ENCODE measurements around the gene TPM2. TPM values are rescaled to one million over a fixed set of nuclear protein-coding genes. Genes with fewer than 3 reads are reported as not detected.
"Not testable (repeated sequence)": the region's sequence is repeated elsewhere in the genome, so short reads cannot be mapped to it uniquely, and the experiment has no call there.

Gene TPM2
- total and polyA plus RNA-seq, 10 of the 15 experiments (the other 5 are each of a cell fraction or from before 2014, with no cell fraction given), result 0.11 to 9.3 (median 1.1) TPM

DNA sequence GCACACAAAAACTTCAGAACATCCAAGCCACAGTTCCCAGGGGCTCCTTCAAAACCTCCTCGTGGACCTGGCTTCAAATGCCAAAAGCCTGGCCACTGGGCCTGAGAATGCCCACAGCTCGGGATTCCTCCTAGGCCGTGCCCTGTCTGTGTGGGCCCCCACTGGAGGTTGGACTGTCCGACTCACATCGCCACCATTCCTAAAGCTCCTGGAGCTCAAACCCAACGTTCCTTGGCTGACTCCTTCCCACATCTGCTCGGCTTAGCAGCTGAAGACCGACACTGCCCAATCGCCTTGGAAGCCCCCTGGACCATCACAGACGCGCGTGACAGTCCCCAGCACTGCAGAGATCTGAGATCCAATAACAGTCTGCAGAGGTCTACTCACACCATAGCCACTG lies 46.7 kb downstream of the TPM2 start (continued):
- TF ChIP-seq NR2C2 (IDR thresholded peaks at IDR 0.05; ENCODE audit: borderline replicate concordance, control insufficient read depth, insufficient read length, low read depth) (no peak), HSF1 (IDR thresholded peaks at IDR 0.05; ENCODE audit: low read depth, low read length) (no peak), SKIL (IDR thresholded peaks at IDR 0.05; ENCODE audit: low read depth, poor library complexity, severe bottlenecking) (no peak)
- TF ChIP-seq, protein P1, sequence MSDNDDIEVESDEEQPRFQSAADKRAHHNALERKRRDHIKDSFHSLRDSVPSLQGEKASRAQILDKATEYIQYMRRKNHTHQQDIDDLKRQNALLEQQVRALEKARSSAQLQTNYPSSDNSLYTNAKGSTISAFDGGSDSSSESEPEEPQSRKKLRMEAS (IDR thresholded peaks at IDR 0.05; ENCODE audit: low read depth, low read length), result no peak

DNA sequence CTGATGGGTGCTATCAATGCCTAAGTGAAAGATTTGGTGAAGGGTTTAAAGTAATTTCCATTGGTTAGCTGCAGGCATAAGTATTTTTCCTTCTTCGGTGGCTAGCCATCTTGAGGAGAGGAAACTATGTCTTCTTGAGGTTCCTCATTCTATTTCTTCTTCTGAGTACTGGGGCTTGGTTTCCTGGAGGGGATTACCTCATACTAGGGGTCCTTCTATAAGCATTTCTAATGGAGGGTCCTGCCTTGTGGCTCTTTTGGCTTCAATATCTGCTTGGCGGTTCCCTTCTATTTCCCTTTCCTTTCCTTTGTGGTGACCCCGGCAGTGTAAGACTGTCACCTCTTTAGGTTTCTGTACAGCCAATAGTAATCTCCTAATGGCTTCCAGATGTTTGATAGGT lies 48.2 kb downstream of the TPM2 start:
- H2AFZ ChIP-seq (ENCODE audit: control insufficient read depth, low read depth, low read length); CTCF ChIA-PET; FAIRE-seq: not testable (repeated sequence)

DNA sequence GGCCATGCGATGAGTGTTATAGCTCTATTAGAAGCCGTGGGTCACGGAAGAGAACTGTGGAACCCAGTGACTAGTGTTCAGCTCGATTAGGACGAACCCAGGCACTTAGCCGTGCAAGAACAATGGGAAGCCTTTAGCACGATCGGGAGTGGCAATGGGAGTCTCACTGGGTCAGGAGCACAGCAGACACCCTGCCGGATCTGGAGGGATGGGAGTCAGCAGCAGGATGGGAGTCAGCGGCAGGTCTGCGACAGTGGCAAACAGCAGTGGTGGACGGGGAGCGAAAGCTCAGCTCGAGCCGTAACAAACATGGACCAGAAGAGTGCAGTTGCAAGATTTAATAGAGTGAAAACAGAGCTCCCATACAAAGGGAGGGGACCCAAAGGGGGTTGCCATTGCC lies 49.3 kb downstream of the TPM2 start:
- H2AFZ ChIP-seq (ENCODE audit: control insufficient read depth, low read depth, low read length); H3K4me3 ChIP-seq; RAD21 ChIA-PET (ENCODE audit: unreplicated experiment); H3K27me3 ChIP-seq (replicated peaks in 1 of 2; ENCODE audit: control insufficient read depth in 2 of 2, insufficient read depth in 2 of 2, low read length in 1 of 2); H4K20me1 ChIP-seq (ENCODE audit: control insufficient read depth, insufficient read depth); H3K27ac ChIP-seq (ENCODE audit: control insufficient read depth, insufficient read depth); H3K79me2 ChIP-seq (ENCODE audit: control insufficient read depth, insufficient read depth, low read length); intact Hi-C loops (cut with micrococcal nuclease; ENCODE audit: unreplicated experiment); FAIRE-seq; H3K9ac ChIP-seq (ENCODE audit: control insufficient read depth, insufficient read depth, low read length); H3K9me3 ChIP-seq (replicated peaks; ENCODE audit: control insufficient read depth, insufficient read depth, low read length); H3K36me3 ChIP-seq (ENCODE audit: control insufficient read depth in 2 of 2, insufficient read depth in 2 of 2, low read length in 1 of 2); BruUV-seq (replicated peaks); H3K4me2 ChIP-seq (ENCODE audit: control insufficient read depth, insufficient read depth); POLR2A ChIA-PET; in situ Hi-C loops (cut with MboI); DNase-seq (ENCODE audit: low read depth, low spot score); ATAC-seq: not testable (repeated sequence)
- 91% methylated on average over 13 of the region's 15 CpGs for WGBS (ENCODE audit: insufficient coverage, insufficient replicate concordance, low lambda C conversion rate, missing lambda C conversion rate)
- SMC1A ChIA-PET (ENCODE audit: uncharacterized antibody, unreplicated experiment), result interaction anchor here (0.8 to 1.1 kb wide), 2 partner anchors 11 to 24 kb away, joined by 3 read pairs; partner anchors contain the start of gene ARHGEF39
- H3K4me1 ChIP-seq (ENCODE audit: control insufficient read depth, insufficient read depth, low read length), result peaks cover 16% of the 10 kb centered on the region
- CTCF ChIA-PET, result interaction anchor here (0.9 to 1.0 kb wide), 2 partner anchors 41 to 98 kb away, joined by 3 read pairs; no protein-coding TSS in a partner anchor

More for the DNA sequence above, 48.2 kb downstream of the TPM2 start:
- H3K27ac ChIP-seq (ENCODE audit: control insufficient read depth, insufficient read depth); SMC1A ChIA-PET (ENCODE audit: uncharacterized antibody, unreplicated experiment); H4K20me1 ChIP-seq (ENCODE audit: control insufficient read depth, insufficient read depth); in situ Hi-C loops (cut with MboI); H3K9me3 ChIP-seq (replicated peaks; ENCODE audit: control insufficient read depth, insufficient read depth, low read length); intact Hi-C loops (cut with micrococcal nuclease; ENCODE audit: unreplicated experiment); H3K4me2 ChIP-seq (ENCODE audit: control insufficient read depth, insufficient read depth); H3K36me3 ChIP-seq (ENCODE audit: control insufficient read depth in 2 of 2, insufficient read depth in 2 of 2, low read length in 1 of 2); H3K27me3 ChIP-seq (replicated peaks in 1 of 2; ENCODE audit: control insufficient read depth in 2 of 2, insufficient read depth in 2 of 2, low read length in 1 of 2); H3K9ac ChIP-seq (ENCODE audit: control insufficient read depth, insufficient read depth, low read length); BruUV-seq (replicated peaks); H3K4me1 ChIP-seq (ENCODE audit: control insufficient read depth, insufficient read depth, low read length); H3K4me3 ChIP-seq; H3K79me2 ChIP-seq (ENCODE audit: control insufficient read depth, insufficient read depth, low read length); POLR2A ChIA-PET; DNase-seq (ENCODE audit: low read depth, low spot score); ATAC-seq; RAD21 ChIA-PET (ENCODE audit: unreplicated experiment): not testable (repeated sequence)
- WGBS (ENCODE audit: insufficient coverage, insufficient replicate concordance, low lambda C conversion rate, missing lambda C conversion rate), result 95% methylated on average over 3 of the region's 3 CpGs
